A549 (cell line): ENCODE results near the gene CNNM3.

Experiments used
- BCL3 ChIP-seq: fragments of >200 bp; sonication (Bioruptor Twin); formaldehyde crosslinking; IDR thresholded peaks from 3 replicates; pipeline ENCODE4 v1.6.1; 2016
- CTCF ChIP-seq: fragments of >200 bp; sonication (Bioruptor Twin); formaldehyde crosslinking; IDR thresholded peaks from 3 replicates; pipeline ENCODE4 v1.5.1; 2016
- HMGXB4 ChIP-seq: fragments of 250-450 bp; sonication (Bioruptor Pico); IDR thresholded peaks from 2 replicates; pipeline ENCODE4 v1.5.0; 2021; ENCODE audit warnings: mild to moderate bottlenecking, moderate library complexity, borderline replicate concordance
- JUN ChIP-seq, 2 experiments: fragments of >200 bp; sonication (Bioruptor Twin); formaldehyde crosslinking; IDR thresholded peaks; 2 replicates in 1 of 2; 3 replicates in 1 of 2; pipeline ENCODE4 v1.6.1; 2016 to 2017
- MYC ChIP-seq: IDR thresholded peaks from 2 replicates; pipeline ENCODE4 v1.6.1; 2012; ENCODE audit warnings: mild to moderate bottlenecking, inconsistent platforms, low read length, improper control_type of control experiment, borderline replicate concordance
- POLR2A ChIP-seq: IDR thresholded peaks from 2 replicates; pipeline ENCODE4 v1.6.1; 2012; ENCODE audit warnings: mild to moderate bottlenecking, low read length
- RAD21 ChIP-seq, 2 experiments: fragments of >200 bp in 1 of 2; sonication (Bioruptor Twin) in 1 of 2; formaldehyde crosslinking in 1 of 2; IDR thresholded peaks in 1 of 2; conservative IDR thresholded peaks in 1 of 2; 2 replicates in 1 of 2; 3 replicates in 1 of 2; pipeline ENCODE4 v1.6.1; 2012 to 2018; ENCODE audit warnings: inconsistent platforms in 1 of 2
- RCOR1 ChIP-seq: fragments of 150-350 bp; IDR thresholded peaks from 2 replicates; pipeline ENCODE4 v1.6.1; 2014; ENCODE audit warnings: antibody characterized with exemption, low read length, low read depth
- REST ChIP-seq: fragments of 200-600 bp; sonication (generic); IDR thresholded peaks from 2 replicates; pipeline ENCODE4 v1.6.1; 2016; ENCODE audit warnings: antibody characterized with exemption, mild to moderate bottlenecking, moderate library complexity
- RFX5 ChIP-seq: fragments of 450-650 bp; IDR thresholded peaks from 2 replicates; pipeline ENCODE4 v1.7.1; 2014; ENCODE audit warnings: antibody characterized with exemption, mild to moderate bottlenecking, moderate library complexity

GRCh38 chr2:96821113-96821675, 5.1 kb downstream of the CNNM3 start:
- TF ChIP-seq HMGXB4 (CRISPR knock-in tag): no peak
- TF ChIP-seq BCL3: no peak
- no peak for TF ChIP-seq JUN (IDR thresholded peaks at IDR 0.05)
- TF ChIP-seq POLR2A: no peak
- TF ChIP-seq RCOR1: no peak
- TF ChIP-seq RAD21 (conservative IDR thresholded peaks at IDR 0.05 in 1 of 2, IDR thresholded peaks at IDR 0.05 in 1 of 2): no peak
- TF ChIP-seq REST: no peak
- TF ChIP-seq CTCF: no peak
- TF ChIP-seq MYC: no peak
- TF ChIP-seq RFX5: no peak
